ENCODE measurements around the gene NOL4L.

DNA sequence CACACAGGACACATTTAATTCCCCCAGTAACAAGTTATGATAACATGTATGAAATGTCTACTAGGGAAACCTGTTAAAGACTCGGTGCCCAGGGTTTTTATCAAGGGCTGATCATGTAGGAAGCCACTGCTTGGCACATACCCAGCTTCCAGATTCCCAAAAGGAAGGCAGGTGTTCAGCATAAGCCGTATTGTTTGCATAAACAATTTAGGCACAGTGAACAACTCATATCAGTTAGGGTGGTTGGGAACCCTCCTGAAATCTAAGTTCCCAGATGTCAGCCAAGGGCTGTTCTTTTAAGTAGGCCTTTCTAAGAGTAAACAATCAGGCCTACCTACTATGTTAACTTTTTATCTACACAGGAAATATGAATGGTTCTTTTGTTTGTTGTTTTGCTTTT, 152.9 kb downstream of the NOL4L start:
- TF ChIP-seq POLR2AphosphoS5 (IDR thresholded peaks at IDR 0.05; ENCODE audit: low read depth), result no peak
- TF ChIP-seq, protein P1, sequence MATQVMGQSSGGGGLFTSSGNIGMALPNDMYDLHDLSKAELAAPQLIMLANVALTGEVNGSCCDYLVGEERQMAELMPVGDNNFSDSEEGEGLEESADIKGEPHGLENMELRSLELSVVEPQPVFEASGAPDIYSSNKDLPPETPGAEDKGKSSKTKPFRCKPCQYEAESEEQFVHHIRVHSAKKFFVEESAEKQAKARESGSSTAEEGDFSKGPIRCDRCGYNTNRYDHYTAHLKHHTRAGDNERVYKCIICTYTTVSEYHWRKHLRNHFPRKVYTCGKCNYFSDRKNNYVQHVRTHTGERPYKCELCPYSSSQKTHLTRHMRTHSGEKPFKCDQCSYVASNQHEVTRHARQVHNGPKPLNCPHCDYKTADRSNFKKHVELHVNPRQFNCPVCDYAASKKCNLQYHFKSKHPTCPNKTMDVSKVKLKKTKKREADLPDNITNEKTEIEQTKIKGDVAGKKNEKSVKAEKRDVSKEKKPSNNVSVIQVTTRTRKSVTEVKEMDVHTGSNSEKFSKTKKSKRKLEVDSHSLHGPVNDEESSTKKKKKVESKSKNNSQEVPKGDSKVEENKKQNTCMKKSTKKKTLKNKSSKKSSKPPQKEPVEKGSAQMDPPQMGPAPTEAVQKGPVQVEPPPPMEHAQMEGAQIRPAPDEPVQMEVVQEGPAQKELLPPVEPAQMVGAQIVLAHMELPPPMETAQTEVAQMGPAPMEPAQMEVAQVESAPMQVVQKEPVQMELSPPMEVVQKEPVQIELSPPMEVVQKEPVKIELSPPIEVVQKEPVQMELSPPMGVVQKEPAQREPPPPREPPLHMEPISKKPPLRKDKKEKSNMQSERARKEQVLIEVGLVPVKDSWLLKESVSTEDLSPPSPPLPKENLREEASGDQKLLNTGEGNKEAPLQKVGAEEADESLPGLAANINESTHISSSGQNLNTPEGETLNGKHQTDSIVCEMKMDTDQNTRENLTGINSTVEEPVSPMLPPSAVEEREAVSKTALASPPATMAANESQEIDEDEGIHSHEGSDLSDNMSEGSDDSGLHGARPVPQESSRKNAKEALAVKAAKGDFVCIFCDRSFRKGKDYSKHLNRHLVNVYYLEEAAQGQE (IDR thresholded peaks at IDR 0.05; ENCODE audit: unreplicated experiment), result no peak

All from GM23338 (cell line).